ENCODE results near the gene MYO3B.

DNA sequence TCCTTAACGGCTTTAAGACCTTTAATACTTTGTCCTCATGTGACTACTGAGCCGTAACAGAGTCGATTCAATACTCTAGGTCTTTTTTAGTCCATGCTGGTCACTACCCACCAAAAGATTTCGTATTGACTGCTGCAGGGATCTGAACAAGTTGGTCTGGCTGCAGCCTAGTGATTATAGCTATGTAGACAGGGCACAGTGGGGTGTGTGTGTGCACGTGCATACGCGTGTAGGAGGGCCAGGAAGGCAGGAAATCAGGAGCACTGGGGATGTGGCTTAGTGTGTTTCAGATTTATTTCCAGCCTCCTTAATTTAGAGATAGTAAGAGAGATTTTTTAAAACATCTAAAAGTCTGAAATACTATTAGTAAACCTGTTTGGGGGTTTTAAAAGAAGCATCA is 161.4 kb downstream of the MYO3B start:
- no peak for TF ChIP-seq EZH2 (optimal IDR thresholded peaks at IDR 0.05; ENCODE audit: low read depth, low read length)
- TF ChIP-seq EZH2phosphoT487 (IDR thresholded peaks at IDR 0.05; ENCODE audit: low read length) = no peak
